ENCODE data around the gene GPA33. TPM values are rescaled to one million over a fixed set of nuclear protein-coding genes. Genes with fewer than 3 reads are reported as not detected.
A peak's percentile ranks its signal among the peaks of the same experiment; 100 is the strongest.

GPA33 gene
- total RNA-seq, 1 experiment from 2014 or later: not detected

DNA sequence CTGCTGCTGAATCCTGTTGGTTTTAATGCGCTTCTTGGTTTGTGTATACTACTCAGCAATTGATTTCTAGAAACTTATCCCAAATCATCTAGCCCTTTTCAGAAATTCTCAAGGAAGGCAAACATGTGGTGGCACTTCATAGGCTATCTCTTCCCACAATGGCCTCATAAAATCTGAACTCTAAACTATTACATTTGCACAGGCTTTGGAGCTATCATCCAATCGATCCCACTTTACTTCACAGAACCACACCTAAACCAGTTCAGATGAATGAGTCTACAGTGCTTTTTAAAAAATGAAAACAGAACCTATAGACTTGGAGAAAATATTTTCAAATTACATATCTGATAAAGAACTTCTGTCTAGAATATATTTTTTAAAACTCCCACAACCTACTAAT lies 10.6 kb upstream of the GPA33 start:
- H4K20me1 ChIP-seq (ENCODE audit: insufficient read depth): no peaks in the 10 kb centered on the region
- no peaks in the 10 kb centered on the region for H3K9me3 ChIP-seq (ENCODE audit: insufficient read depth, low read depth)
- no peaks in the 10 kb centered on the region for H3K9me2 ChIP-seq (ENCODE audit: insufficient read depth)
- no peaks in the 10 kb centered on the region for H3K36me3 ChIP-seq (ENCODE audit: low read depth)
- H3K79me2 ChIP-seq (ENCODE audit: low read depth): no peaks in the 10 kb centered on the region
- no peak for DNase-seq
- intact Hi-C loops (cut with micrococcal nuclease; ENCODE audit: unreplicated experiment): no loop called here
- H3K27ac ChIP-seq: no peak overlapping the region
- ChIA-PET POLR2A (ENCODE audit: unreplicated experiment) (no interaction called here), CTCF (no interaction called here)
- TF ChIP-seq EZH2 (IDR thresholded peaks at IDR 0.05; ENCODE audit: low read depth): no peak
- TF ChIP-seq, protein P1, sequence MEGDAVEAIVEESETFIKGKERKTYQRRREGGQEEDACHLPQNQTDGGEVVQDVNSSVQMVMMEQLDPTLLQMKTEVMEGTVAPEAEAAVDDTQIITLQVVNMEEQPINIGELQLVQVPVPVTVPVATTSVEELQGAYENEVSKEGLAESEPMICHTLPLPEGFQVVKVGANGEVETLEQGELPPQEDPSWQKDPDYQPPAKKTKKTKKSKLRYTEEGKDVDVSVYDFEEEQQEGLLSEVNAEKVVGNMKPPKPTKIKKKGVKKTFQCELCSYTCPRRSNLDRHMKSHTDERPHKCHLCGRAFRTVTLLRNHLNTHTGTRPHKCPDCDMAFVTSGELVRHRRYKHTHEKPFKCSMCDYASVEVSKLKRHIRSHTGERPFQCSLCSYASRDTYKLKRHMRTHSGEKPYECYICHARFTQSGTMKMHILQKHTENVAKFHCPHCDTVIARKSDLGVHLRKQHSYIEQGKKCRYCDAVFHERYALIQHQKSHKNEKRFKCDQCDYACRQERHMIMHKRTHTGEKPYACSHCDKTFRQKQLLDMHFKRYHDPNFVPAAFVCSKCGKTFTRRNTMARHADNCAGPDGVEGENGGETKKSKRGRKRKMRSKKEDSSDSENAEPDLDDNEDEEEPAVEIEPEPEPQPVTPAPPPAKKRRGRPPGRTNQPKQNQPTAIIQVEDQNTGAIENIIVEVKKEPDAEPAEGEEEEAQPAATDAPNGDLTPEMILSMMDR (conservative IDR thresholded peaks at IDR 0.05): no peak
- H3K4me3 ChIP-seq: no peak overlapping the region
- peaks cover 21% of the 10 kb centered on the region; the same call in 1 of the 2 replicates for H3F3A ChIP-seq (ENCODE audit: insufficient read depth, low read depth)
- no peak overlapping the region for H3K4me2 ChIP-seq
- H3K27me3 ChIP-seq (ENCODE audit: insufficient read depth, low read depth): no peaks in the 10 kb centered on the region
- peaks cover 45% of the 10 kb centered on the region for H3K4me1 ChIP-seq (replicated peaks; ENCODE audit: insufficient read depth)
- H2AFZ ChIP-seq: no peak overlapping the region; the same call in 1 of the 2 replicates
- BruUV-seq (replicated peaks): no TSS peak

DNA sequence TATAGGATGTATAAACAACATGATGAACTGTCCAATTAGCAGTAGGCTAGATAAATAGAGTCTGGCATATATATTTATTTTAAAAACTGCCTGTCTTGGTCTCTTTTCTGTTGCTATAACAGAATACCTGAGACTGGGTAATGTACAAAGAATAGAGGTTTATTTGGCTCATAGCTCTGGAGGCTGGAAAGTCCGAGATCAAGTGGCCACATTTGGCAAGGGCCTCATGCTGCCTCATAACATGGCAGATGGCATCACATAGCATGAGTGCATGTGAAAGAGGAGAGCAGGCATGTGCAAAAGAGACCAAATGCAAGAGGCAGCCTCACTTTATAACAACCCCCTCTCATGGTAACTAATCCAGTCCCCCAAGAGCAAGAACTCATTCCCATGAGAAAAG lies 9.7 kb upstream of the GPA33 start:
- no peak overlapping the region for H3K4me3 ChIP-seq
- no peaks in the 10 kb centered on the region for H4K20me1 ChIP-seq (ENCODE audit: insufficient read depth)
- ChIA-PET POLR2A (ENCODE audit: unreplicated experiment) (no interaction called here), CTCF (no interaction called here)
- peaks cover 45% of the 10 kb centered on the region for H3K4me1 ChIP-seq (replicated peaks; ENCODE audit: insufficient read depth)
- H3K9me2 ChIP-seq (ENCODE audit: insufficient read depth): no peaks in the 10 kb centered on the region
- H3K9me3 ChIP-seq (ENCODE audit: insufficient read depth, low read depth): no peaks in the 10 kb centered on the region
- H2AFZ ChIP-seq: no peak overlapping the region
- no TSS peak for BruUV-seq (replicated peaks)
- H3K27me3 ChIP-seq (ENCODE audit: insufficient read depth, low read depth): no peaks in the 10 kb centered on the region
- H3K27ac ChIP-seq: no peak overlapping the region
- DNase-seq: no peak
- no peak for TF ChIP-seq EZH2 (IDR thresholded peaks at IDR 0.05; ENCODE audit: low read depth)
- TF ChIP-seq, protein P1 (conservative IDR thresholded peaks at IDR 0.05): no peak
- intact Hi-C loops (cut with micrococcal nuclease; ENCODE audit: unreplicated experiment): no loop called here
- no peaks in the 10 kb centered on the region for H3K79me2 ChIP-seq (ENCODE audit: low read depth)
- peaks cover 24% of the 10 kb centered on the region; the same call in 1 of the 2 replicates for H3F3A ChIP-seq (ENCODE audit: insufficient read depth, low read depth)
- no peaks in the 10 kb centered on the region for H3K36me3 ChIP-seq (ENCODE audit: low read depth)
- no peak overlapping the region for H3K4me2 ChIP-seq

DNA sequence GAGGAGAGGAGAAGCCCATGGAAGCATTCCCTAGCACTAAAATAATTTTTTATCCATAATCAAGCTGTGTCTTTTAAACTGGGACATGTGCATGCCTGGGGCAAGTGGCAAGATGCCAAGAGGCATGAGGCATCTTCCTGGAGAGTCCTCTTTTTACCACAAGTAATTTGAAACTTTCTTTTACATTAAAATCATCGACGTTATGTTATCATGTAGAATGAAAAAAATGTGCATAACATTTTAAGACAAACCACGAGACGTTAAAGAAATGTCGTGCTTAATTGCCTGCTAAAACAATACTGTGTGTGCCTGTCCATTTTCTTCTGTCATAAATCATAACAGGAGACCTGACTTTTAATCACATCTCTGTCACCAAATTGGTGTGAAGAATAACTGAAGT lies 5.2 kb upstream of the GPA33 start:
- DNase-seq: peak; percentile 80 to 82
- POLR2A ChIA-PET (ENCODE audit: unreplicated experiment): interaction anchor here (0.6 kb wide), 1 partner anchor 68 kb away, joined by 4 read pairs; no protein-coding TSS in a partner anchor
- no peak overlapping the region for H3K27ac ChIP-seq
- H3K4me3 ChIP-seq: no peak overlapping the region
- H3K79me2 ChIP-seq (ENCODE audit: low read depth): no peaks in the 10 kb centered on the region
- H3K9me3 ChIP-seq (ENCODE audit: insufficient read depth, low read depth): no peaks in the 10 kb centered on the region
- TF ChIP-seq EZH2 (IDR thresholded peaks at IDR 0.05; ENCODE audit: low read depth): no peak
- TF ChIP-seq, protein P1 (conservative IDR thresholded peaks at IDR 0.05): no peak
- no peaks in the 10 kb centered on the region for H4K20me1 ChIP-seq (ENCODE audit: insufficient read depth)
- peak overlapping the region; percentile 57 for H3K4me2 ChIP-seq
- no peaks in the 10 kb centered on the region for H3K9me2 ChIP-seq (ENCODE audit: insufficient read depth)
- no peaks in the 10 kb centered on the region for H3K27me3 ChIP-seq (ENCODE audit: insufficient read depth, low read depth)
- H2AFZ ChIP-seq: no peak overlapping the region
- intact Hi-C loops (cut with micrococcal nuclease; ENCODE audit: unreplicated experiment): loop anchor here (2.0 kb wide), 1 partner anchor 13 kb away; no protein-coding TSS in a partner anchor
- H3K4me1 ChIP-seq (replicated peaks; ENCODE audit: insufficient read depth): peaks cover 24% of the 10 kb centered on the region
- BruUV-seq (replicated peaks): no TSS peak
- H3K36me3 ChIP-seq (ENCODE audit: low read depth): no peaks in the 10 kb centered on the region
- CTCF ChIA-PET: interaction anchor here (1.0 kb wide), 1 partner anchor 125 kb away, joined by 13 read pairs; the partner anchor contains the start of gene POU2F1
- peaks cover 7% of the 10 kb centered on the region; the same call in 1 of the 2 replicates for H3F3A ChIP-seq (ENCODE audit: insufficient read depth, low read depth)
